Neuronal stem cell (in vitro differentiated cells): ENCODE results near the gene TBC1D7.

ENCODE experiments used
- DNase-seq: peaks from one replicate; pipeline ENCODE4 v3.0.0-alpha.2; 2013; ENCODE audit warnings: low spot score
- H2AFZ ChIP-seq: one replicate; pipeline ENCODE4 v1.6.1; 2013; ENCODE audit warnings: mild to moderate bottlenecking, low read length, inconsistent platforms
- H2AK5ac ChIP-seq: 2 replicates; pipeline ENCODE4 v1.6.1; 2013; ENCODE audit warnings: low read depth, mild to moderate bottlenecking, inconsistent platforms, low read length, moderate library complexity, mixed read lengths
- H2BK120ac ChIP-seq: 2 replicates; pipeline ENCODE4 v1.6.1; 2013; ENCODE audit warnings: low read depth, mild to moderate bottlenecking, inconsistent platforms, low read length, moderate library complexity, mixed read lengths
- H2BK12ac ChIP-seq: one replicate; pipeline ENCODE4 v1.6.1; 2013; ENCODE audit warnings: low read length, inconsistent platforms
- H2BK15ac ChIP-seq: 2 replicates; pipeline ENCODE4 v1.6.1; 2013; ENCODE audit warnings: mild to moderate bottlenecking, low read length, inconsistent platforms, mixed read lengths
- H2BK5ac ChIP-seq: one replicate; pipeline ENCODE4 v1.6.1; 2013; ENCODE audit warnings: inconsistent platforms, mild to moderate bottlenecking, low read length, moderate library complexity
- H3K14ac ChIP-seq: one replicate; pipeline ENCODE4 v1.6.1; 2013; ENCODE audit warnings: low read length, inconsistent platforms
- H3K18ac ChIP-seq: 2 replicates; pipeline ENCODE4 v1.6.1; 2013; ENCODE audit warnings: low read length, inconsistent platforms
- H3K23ac ChIP-seq: 2 replicates; pipeline ENCODE4 v1.6.1; 2013; ENCODE audit warnings: low read depth, mild to moderate bottlenecking, mixed read lengths, low read length, inconsistent platforms; ENCODE audit not compliant: poor library complexity
- H3K27ac ChIP-seq: replicated peaks from 3 replicates; pipeline ENCODE4 v1.5.1; 2013; ENCODE audit warnings: low read length, inconsistent platforms
- H3K27me3 ChIP-seq, 3 experiments: 2 replicates each; pipeline ENCODE4 v1.6.1; 2013; ENCODE audit warnings: low read length in 3 of 3, mild to moderate bottlenecking in 2 of 3, inconsistent platforms in 1 of 3, low read depth in 1 of 3, mixed read lengths in 1 of 3, moderate library complexity in 1 of 3; ENCODE audit not compliant: control insufficient read depth in 3 of 3, insufficient read depth in 3 of 3
- H3K36me3 ChIP-seq, 2 donors: replicated peaks in 1 of 2; 2 replicates each; pipeline ENCODE4 v1.6.1; 2013; ENCODE audit warnings: low read length in 2 of 2; ENCODE audit not compliant: control insufficient read depth in 2 of 2, insufficient read depth in 2 of 2
- H3K4ac ChIP-seq: 2 replicates; pipeline ENCODE4 v1.6.1; 2013; ENCODE audit warnings: inconsistent platforms, mild to moderate bottlenecking, low read length, moderate library complexity
- H3K4me1 ChIP-seq, 2 donors: 1 replicate in 1 of 2; 2 replicates in 1 of 2; pipeline ENCODE4 v1.6.1; 2013; ENCODE audit warnings: low read length in 2 of 2, low read depth in 1 of 2; ENCODE audit not compliant: control insufficient read depth in 2 of 2, insufficient read depth in 1 of 2
- H3K4me2 ChIP-seq: one replicate; pipeline ENCODE4 v1.6.1; 2013; ENCODE audit warnings: mild to moderate bottlenecking, low read length, inconsistent platforms; ENCODE audit not compliant: insufficient read depth, poor library complexity, severe bottlenecking
- H3K4me3 ChIP-seq, 2 donors: 2 replicates each; pipeline ENCODE4 v1.5.1; 2013; ENCODE audit warnings: low read length in 2 of 2, mild to moderate bottlenecking in 2 of 2, inconsistent platforms in 1 of 2, moderate library complexity in 1 of 2
- H3K79me1 ChIP-seq: one replicate; pipeline ENCODE4 v1.6.1; 2013; ENCODE audit warnings: low read depth, mild to moderate bottlenecking, inconsistent platforms, low read length, moderate library complexity
- H3K9ac ChIP-seq: one replicate; pipeline ENCODE4 v1.6.1; 2013; ENCODE audit warnings: mild to moderate bottlenecking, low read depth, low read length, inconsistent platforms; ENCODE audit not compliant: poor library complexity
- H3K9me3 ChIP-seq, 2 donors: replicated peaks in 1 of 2; 2 replicates each; pipeline versions ENCODE3 to v1.6.1; 2013; ENCODE audit warnings: low read length in 2 of 2, mild to moderate bottlenecking in 2 of 2, inconsistent platforms in 1 of 2, low read depth in 1 of 2, mixed read lengths in 1 of 2, moderate library complexity in 1 of 2; ENCODE audit not compliant: control insufficient read depth in 2 of 2, insufficient read depth in 1 of 2
- H4K8ac ChIP-seq: one replicate; pipeline ENCODE4 v1.6.1; 2013; ENCODE audit warnings: low read depth, mild to moderate bottlenecking, inconsistent platforms, low read length, moderate library complexity
- H4K91ac ChIP-seq: one replicate; pipeline ENCODE4 v1.6.1; 2013; ENCODE audit warnings: low read length, low read depth, mild to moderate bottlenecking, inconsistent platforms; ENCODE audit not compliant: poor library complexity
- WGBS, 2 donors: extraction: QIAGEN DNeasy Blood & Tissue Kit; methylation state at CpG; one replicate each; pipeline ENCODE4 v1.1.7; 2013; ENCODE audit warnings: missing lambda C conversion rate in 2 of 2, mixed read lengths in 1 of 2; ENCODE audit not compliant: insufficient read length in 2 of 2, insufficient replicate concordance in 1 of 2; ENCODE audit errors: extremely low coverage in 2 of 2; 5-methylcytosine and 5-hydroxymethylcytosine counted together

Gene TBC1D7

DNA sequence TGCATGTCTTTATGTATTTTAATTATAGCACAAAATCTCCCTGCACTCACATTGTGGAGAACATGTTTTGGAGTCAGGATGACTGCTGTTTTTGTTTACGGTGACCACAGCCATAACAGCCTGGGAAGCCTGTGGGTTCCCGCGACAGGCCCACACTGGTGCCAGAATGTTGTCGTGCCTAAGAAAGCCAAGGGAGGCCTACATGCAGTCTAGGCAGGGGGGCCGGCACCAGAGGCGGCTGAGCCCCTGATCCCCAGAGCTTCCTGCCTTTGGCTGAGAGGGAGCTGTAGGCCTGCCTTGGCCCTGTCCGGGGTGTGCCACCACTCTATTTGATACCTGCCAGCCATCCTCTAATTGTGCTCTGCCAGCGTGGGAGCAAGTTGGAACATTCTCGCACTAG lies 46.7 kb downstream of the TBC1D7 start:
- Histone ChIP-seq H3K14ac (no peak overlapping the region), H4K8ac (no peak overlapping the region), H3K4me1 (peaks cover 0 to 2% of the 10 kb centered on the region in 2 donors), H3K4me3 (no peak overlapping the region), H3K27me3 (no peaks in the 10 kb centered on the region), H3K23ac (peak overlapping the region; percentile 35), H3K27ac (no peak overlapping the region), H3K4ac (no peak overlapping the region), H3K9ac (no peak overlapping the region), H2BK5ac (no peak overlapping the region), H2AFZ (no peak overlapping the region), H3K4me2 (no peak overlapping the region), H4K91ac (no peak overlapping the region), H2BK12ac (no peak overlapping the region), H2BK15ac (no peak overlapping the region), H2AK5ac (no peak overlapping the region), H3K79me1 (no peaks in the 10 kb centered on the region), H2BK120ac (no peak overlapping the region), H3K18ac (no peak overlapping the region), H3K36me3 (peaks cover 0 to under 1% of the 10 kb centered on the region in 2 donors), H3K9me3 (peaks cover under 1 to 4% of the 10 kb centered on the region in 2 donors)
- no CpG with 5 or more reads among the region's 9 CpGs for WGBS, 2 donors
- DNase-seq: no peak

DNA sequence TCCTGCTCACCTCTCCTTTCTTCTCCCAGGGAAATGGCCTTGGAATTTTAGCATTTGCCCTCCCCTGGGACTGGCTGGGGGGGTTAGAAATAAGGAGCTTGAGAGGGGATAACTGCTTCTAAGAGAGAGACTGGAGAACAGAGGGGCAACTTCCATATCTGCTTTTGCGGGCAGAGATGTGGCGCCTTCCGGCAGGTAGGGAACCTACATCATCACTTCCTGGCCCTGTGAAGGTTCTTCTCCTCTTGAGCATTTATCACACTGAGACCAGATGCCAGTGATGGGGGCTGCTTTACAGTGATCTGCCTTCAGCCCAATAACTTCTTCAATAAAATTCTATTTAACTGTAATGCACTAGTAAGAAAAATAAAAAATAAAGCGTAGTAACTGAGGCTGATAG lies 48.1 kb downstream of the TBC1D7 start:
- no peak overlapping the region for H3K4ac ChIP-seq
- no peak overlapping the region for H3K23ac ChIP-seq
- WGBS, 2 donors: no CpG with 5 or more reads among the region's 4 CpGs
- no peak overlapping the region for H2AK5ac ChIP-seq
- H3K36me3 ChIP-seq: no peaks in the 10 kb centered on the region
- no peak overlapping the region for H2BK120ac ChIP-seq
- DNase-seq: no peak
- H3K4me3 ChIP-seq: no peak overlapping the region
- H3K27ac ChIP-seq: no peak overlapping the region
- no peak overlapping the region for H3K9ac ChIP-seq
- no peak overlapping the region for H2BK5ac ChIP-seq
- H3K18ac ChIP-seq: no peak overlapping the region
- no peaks in the 10 kb centered on the region for H3K9me3 ChIP-seq
- no peaks in the 10 kb centered on the region for H3K79me1 ChIP-seq
- H3K4me2 ChIP-seq: no peak overlapping the region
- H3K4me1 ChIP-seq: peaks cover 0 to 2% of the 10 kb centered on the region in 2 donors
- no peak overlapping the region for H2BK15ac ChIP-seq
- H3K27me3 ChIP-seq: no peaks in the 10 kb centered on the region
- no peak overlapping the region for H4K8ac ChIP-seq
- no peak overlapping the region for H2BK12ac ChIP-seq
- H4K91ac ChIP-seq: no peak overlapping the region
- H2AFZ ChIP-seq: no peak overlapping the region
- H3K14ac ChIP-seq: no peak overlapping the region

DNA sequence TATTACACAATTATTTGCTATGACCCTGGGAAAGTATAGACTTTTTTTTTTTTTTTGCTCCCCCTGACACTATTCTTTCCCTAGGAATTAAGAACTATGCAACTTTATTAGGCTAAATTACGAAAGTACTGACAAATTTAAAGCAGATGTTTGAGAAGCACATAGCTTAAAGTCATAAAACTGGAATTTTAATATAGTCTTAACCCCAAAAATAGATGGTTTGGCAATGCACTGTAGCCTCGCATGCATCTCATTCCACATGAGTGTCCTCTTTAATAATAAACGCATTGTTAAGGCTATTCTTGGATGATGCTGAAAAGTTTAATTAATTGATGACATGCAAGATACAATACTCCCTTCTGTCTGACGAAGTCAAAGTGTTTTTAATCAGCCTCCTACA lies 49.3 kb downstream of the TBC1D7 start:
- Histone ChIP-seq H4K8ac (no peak overlapping the region), H4K91ac (no peak overlapping the region), H3K4me3 (no peak overlapping the region), H3K9ac (no peak overlapping the region), H3K27ac (no peak overlapping the region), H3K23ac (no peak overlapping the region), H3K27me3 (no peaks in the 10 kb centered on the region), H3K4me1 (peaks cover 0 to 4% of the 10 kb centered on the region in 2 donors), H3K79me1 (no peaks in the 10 kb centered on the region), H2BK120ac (no peak overlapping the region), H2AK5ac (no peak overlapping the region), H2BK15ac (no peak overlapping the region), H3K4ac (no peak overlapping the region), H2BK12ac (no peak overlapping the region), H3K14ac (no peak overlapping the region), H3K4me2 (no peak overlapping the region), H2BK5ac (no peak overlapping the region), H3K18ac (no peak overlapping the region), H3K9me3 (no peaks in the 10 kb centered on the region), H3K36me3 (no peaks in the 10 kb centered on the region), H2AFZ (no peak overlapping the region)
- DNase-seq: no peak
- no CpG with 5 or more reads among the region's 4 CpGs for WGBS, 2 donors

DNA sequence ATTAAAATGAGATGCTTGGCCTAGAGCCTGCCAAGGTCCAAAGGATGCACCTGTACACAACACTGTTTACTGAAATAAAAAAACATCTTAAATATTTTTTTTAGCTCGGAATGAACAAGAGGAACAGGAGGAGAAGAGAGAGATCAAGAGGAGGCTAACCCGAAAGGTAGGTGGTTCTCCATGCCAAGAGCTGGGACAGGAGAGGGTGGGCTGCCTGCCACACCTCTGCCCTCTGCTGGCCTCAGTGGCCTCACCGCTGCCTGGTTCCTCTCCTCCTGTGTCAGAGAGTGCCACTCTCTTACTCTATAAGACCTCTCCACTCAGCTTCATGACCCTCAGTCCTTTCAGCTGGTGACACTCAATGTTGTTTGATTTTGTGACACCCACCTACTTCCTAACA lies 50.2 kb downstream of the TBC1D7 start:
- Histone ChIP-seq H3K4ac (no peak overlapping the region), H3K18ac (no peak overlapping the region), H3K4me1 (peaks cover 1 to 2% of the 10 kb centered on the region in 2 donors), H3K79me1 (no peaks in the 10 kb centered on the region), H4K91ac (no peak overlapping the region), H2BK12ac (no peak overlapping the region), H3K23ac (no peak overlapping the region), H3K36me3 (no peaks in the 10 kb centered on the region), H4K8ac (no peak overlapping the region), H2BK5ac (no peak overlapping the region), H3K4me2 (no peak overlapping the region), H2AK5ac (no peak overlapping the region), H3K9me3 (no peaks in the 10 kb centered on the region), H2AFZ (no peak overlapping the region), H3K27ac (no peak overlapping the region), H3K9ac (no peak overlapping the region), H2BK15ac (no peak overlapping the region), H2BK120ac (no peak overlapping the region), H3K27me3 (no peaks in the 10 kb centered on the region), H3K4me3 (no peak overlapping the region), H3K14ac (no peak overlapping the region)
- no peak for DNase-seq
- no CpG with 5 or more reads among the region's 3 CpGs for WGBS, 2 donors
